Neutrophil (primary cell): ENCODE results near the gene LFNG.

ENCODE experiments used
- H3K27ac ChIP-seq: fragments of 200-600 bp; sonication (generic); 2 replicates; pipeline ENCODE4 v1.5.1; 2016; ENCODE audit warnings: mild to moderate bottlenecking, moderate library complexity
- H3K27me3 ChIP-seq: fragments of 200-600 bp; sonication (generic); 2 replicates; pipeline ENCODE4 v1.6.0; 2016; ENCODE audit warnings: mild to moderate bottlenecking
- H3K36me3 ChIP-seq: fragments of 200-600 bp; sonication (generic); 2 replicates; pipeline ENCODE4 v1.5.1; 2017
- H3K4me1 ChIP-seq, 2 experiments: fragments of 200-600 bp in 1 of 2; sonication (generic) in 1 of 2; 1 replicate in 1 of 2; 2 replicates in 1 of 2; pipeline versions ENCODE4 v1.5.1 to v1.6.1; 2013 to 2016; ENCODE audit warnings: low read depth in 1 of 2, low read length in 1 of 2, mild to moderate bottlenecking in 1 of 2, moderate library complexity in 1 of 2; ENCODE audit not compliant: control insufficient read depth in 1 of 2, insufficient read depth in 1 of 2
- H3K4me3 ChIP-seq, 2 experiments: fragments of 200-600 bp in 1 of 2; sonication (generic) in 1 of 2; 1 replicate in 1 of 2; 2 replicates in 1 of 2; pipeline ENCODE4 v1.5.1; 2013 to 2016; ENCODE audit warnings: low read depth in 1 of 2, low read length in 1 of 2, mild to moderate bottlenecking in 1 of 2, moderate library complexity in 1 of 2
- H3K9me3 ChIP-seq: fragments of 200-600 bp; sonication (generic); 2 replicates; pipeline ENCODE4 v1.5.1; 2016
- TF ChIP-seq, protein P1 (sequence below): fragments of 200-600 bp; sonication (generic); IDR thresholded peaks from 2 replicates; pipeline ENCODE4 v1.5.1; 2016; ENCODE audit warnings: antibody characterized with exemption

LFNG gene

DNA sequence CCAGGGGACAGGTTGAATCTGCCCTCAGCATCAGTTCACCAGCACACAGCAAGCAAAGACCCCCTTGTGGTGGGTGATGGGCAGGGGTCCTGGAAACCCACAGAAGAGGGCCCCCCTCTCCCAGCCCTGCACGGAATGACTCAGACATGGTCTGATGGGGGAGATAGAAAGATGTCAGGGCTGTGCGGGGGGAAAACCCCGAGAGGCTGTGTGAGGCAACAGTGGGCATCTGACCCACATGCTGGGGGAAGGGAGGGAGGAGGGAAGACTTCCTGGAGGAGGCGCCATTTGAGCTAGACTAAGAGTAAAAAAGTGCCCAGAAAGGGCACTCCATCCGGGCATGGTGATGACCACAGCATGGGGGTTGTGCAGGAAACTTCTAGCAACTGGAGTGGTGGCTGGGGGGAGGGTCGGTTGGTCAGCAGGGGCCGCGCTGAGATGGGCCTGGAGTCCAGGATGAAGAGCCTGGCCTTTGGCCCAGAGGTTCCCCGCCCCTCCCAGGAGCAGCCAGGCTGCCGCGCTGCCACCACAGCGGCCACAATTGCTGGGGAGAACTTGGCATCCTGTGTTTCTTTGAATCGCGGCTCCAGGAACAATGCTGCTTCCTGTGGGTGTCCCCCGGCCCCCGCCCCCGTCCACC is 2.5 kb downstream of the LFNG start:
- peak overlapping the region; percentile 67 to 70 for H3K4me3 ChIP-seq
- peaks cover 65% of the 10 kb centered on the region for H3K27me3 ChIP-seq

DNA sequence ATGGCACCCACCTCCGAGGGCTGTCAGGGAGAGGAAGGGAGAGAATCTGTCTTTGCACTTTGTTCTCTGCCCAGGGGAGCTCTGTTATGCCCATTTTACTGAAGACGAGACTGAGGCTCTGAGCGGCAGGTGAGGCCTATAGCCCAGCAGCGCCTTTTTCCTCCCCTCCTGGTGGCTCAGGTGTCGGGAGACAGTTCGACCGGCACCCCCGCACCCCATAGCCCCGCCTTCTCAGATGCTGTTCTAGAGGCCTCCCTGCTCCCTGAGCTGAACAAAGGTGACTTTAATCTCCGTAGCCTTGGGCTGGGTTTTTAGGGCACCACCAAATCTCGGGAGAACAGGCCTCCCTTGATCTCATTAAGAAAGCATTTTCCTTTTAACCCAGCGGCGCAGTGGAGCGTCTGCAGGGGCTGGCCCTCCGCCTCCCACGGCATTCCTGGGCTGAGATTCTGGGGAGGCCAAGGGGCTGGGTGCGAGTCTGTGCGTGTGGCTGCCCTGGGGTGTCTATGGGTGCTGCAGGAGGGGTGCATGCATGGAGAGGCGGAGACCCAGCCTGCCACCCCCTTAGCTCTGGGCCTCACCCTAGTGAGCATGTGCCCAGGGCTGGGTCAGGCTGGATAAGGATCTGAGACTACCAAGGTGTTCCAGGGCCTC is 3.3 kb downstream of the LFNG start:
- TF ChIP-seq, protein P1, sequence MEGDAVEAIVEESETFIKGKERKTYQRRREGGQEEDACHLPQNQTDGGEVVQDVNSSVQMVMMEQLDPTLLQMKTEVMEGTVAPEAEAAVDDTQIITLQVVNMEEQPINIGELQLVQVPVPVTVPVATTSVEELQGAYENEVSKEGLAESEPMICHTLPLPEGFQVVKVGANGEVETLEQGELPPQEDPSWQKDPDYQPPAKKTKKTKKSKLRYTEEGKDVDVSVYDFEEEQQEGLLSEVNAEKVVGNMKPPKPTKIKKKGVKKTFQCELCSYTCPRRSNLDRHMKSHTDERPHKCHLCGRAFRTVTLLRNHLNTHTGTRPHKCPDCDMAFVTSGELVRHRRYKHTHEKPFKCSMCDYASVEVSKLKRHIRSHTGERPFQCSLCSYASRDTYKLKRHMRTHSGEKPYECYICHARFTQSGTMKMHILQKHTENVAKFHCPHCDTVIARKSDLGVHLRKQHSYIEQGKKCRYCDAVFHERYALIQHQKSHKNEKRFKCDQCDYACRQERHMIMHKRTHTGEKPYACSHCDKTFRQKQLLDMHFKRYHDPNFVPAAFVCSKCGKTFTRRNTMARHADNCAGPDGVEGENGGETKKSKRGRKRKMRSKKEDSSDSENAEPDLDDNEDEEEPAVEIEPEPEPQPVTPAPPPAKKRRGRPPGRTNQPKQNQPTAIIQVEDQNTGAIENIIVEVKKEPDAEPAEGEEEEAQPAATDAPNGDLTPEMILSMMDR: no peak
- Histone ChIP-seq H3K27ac (peak overlapping the region; percentile 35), H3K4me3 (peak overlapping the region; percentile 67 to 70), H3K27me3 (peaks cover 57% of the 10 kb centered on the region), H3K9me3 (no peaks in the 10 kb centered on the region), H3K4me1 (peaks cover 86 to 89% of the 10 kb centered on the region in 2 experiments), H3K36me3 (peaks cover 19% of the 10 kb centered on the region)

More for the DNA sequence above, 2.5 kb downstream of the LFNG start:
- Histone ChIP-seq H3K4me1 (peaks cover 78 to 81% of the 10 kb centered on the region in 2 experiments), H3K36me3 (peaks cover 16% of the 10 kb centered on the region), H3K27ac (peak overlapping the region; percentile 20), H3K9me3 (no peaks in the 10 kb centered on the region)
- TF ChIP-seq, protein P1: no peak

DNA sequence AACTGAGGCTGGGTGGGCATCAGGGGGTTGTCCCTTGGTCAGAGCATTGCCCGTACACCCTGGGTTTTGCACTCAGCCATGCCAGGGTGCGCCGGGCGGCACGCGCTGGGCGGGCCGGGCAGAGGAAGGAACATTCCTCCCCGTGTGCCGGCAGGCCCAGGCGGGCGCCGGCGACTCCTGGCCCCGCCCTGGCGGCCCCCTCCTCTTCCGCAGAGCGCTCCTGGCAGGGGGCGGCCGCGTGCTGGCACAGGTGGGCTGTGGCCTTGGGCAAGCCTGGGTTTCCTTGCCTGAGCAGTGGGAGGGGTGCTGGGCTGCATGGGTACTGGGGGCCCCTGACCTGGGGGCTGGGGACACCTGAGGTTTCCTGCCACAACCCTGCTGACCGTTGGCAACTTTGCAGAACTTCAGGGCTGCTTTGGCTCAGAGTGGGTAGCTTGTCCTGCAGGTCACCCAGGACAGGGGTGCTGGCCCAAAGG is 3.9 kb downstream of the LFNG start:
- H3K27ac ChIP-seq: peak overlapping the region; percentile 35
- peaks cover 51% of the 10 kb centered on the region for H3K27me3 ChIP-seq
- H3K9me3 ChIP-seq: no peaks in the 10 kb centered on the region
- peak overlapping the region; percentile 67 to 70 for H3K4me3 ChIP-seq
- TF ChIP-seq, protein P1: no peak
- peaks cover 91 to 93% of the 10 kb centered on the region in 2 experiments for H3K4me1 ChIP-seq
- H3K36me3 ChIP-seq: peaks cover 23% of the 10 kb centered on the region

DNA sequence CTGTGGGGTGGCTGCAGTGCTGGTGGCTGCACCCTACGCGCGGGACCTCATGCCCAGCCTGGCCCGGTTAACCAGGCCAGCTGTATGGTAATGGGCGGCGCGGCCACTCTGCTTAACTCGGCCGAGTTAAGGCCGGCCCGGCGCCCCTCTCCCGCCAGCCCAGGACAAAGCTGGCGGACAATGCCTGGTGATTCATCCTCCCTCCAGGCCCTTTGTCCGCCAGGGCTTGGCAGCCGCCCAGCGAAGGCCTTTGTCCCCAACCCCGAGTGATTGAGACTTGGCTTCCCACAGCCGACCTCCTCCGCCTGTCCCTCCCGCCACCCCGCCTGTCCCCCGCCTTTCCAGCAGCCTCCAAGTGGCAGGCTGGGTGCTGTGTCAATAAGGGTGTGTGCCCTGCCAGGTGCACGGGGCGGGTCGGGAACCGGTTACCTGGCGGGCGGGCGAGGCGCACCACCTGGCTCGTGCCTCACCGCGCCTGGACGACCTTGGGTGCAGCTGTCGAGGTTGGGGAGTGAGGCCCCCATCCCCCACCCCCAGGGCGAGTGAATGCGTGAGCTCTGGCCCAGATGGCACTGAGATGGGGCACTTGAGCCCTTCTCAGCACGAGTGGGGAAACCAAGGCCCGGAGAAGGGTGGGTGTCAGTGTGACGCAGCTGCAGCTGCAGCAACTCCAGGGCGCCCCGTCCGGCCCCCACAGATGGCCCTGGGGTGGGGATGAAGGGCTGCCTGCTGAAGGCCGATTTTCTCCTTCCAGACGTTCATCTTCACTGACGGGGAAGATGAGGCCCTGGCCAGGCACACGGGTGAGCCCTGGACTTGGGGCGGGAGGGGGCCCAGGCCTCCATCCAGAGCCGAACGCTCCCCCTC is 4.6 kb downstream of the LFNG start:
- Histone ChIP-seq H3K27ac (peak overlapping the region; percentile 35), H3K27me3 (peaks cover 44% of the 10 kb centered on the region), H3K36me3 (peaks cover 23% of the 10 kb centered on the region), H3K4me1 (peaks cover 92 to 93% of the 10 kb centered on the region in 2 experiments), H3K9me3 (no peaks in the 10 kb centered on the region), H3K4me3 (peak overlapping the region; percentile 67 to 70)
- TF ChIP-seq, protein P1: no peak
